EH (cell line): ENCODE data around the gene AMACR.
A peak's percentile ranks its signal among the peaks of the same experiment; 100 is the strongest.

Experiments
- DNase-seq: peaks from one replicate; pipeline ENCODE4 v3.0.0-alpha.2; 2015; ENCODE audit warnings: low read depth

The AMACR gene

GRCh38 chr5:34007621-34008600 lies at the start of gene AMACR:
AMACR (minus strand) TSS chr5:34008050; CDS start chr5:34008019, 31 bp downstream.
- peak; percentile 95 for DNase-seq

GRCh38 chr5:34057569-34057968 lies 49.7 kb upstream of the AMACR start:
- no peak for DNase-seq

GRCh38 chr5:34057118-34057517 lies 49.3 kb upstream of the AMACR start:
- DNase-seq: no peak

- no peak for DNase-seq
Measured at GRCh38 chr5:34055667-34056066, 47.8 kb upstream of the AMACR start.

GRCh38 chr5:34054400-34054729 lies 46.5 kb upstream of the AMACR start:
- no peak for DNase-seq

- DNase-seq: no peak
Measured at GRCh38 chr5:34053571-34054399, 45.9 kb upstream of the AMACR start.

GRCh38 chr5:34053133-34053532 lies 45.3 kb upstream of the AMACR start:
- DNase-seq: peak; percentile 94

- DNase-seq: no peak
Measured at GRCh38 chr5:34051374-34051980, 43.6 kb upstream of the AMACR start.

GRCh38 chr5:34047774-34048572 lies 40.1 kb upstream of the AMACR start:
- DNase-seq: no peak

- DNase-seq: no peak
Measured at GRCh38 chr5:34047143-34047542, 39.3 kb upstream of the AMACR start.

- DNase-seq: peak; percentile 82
Measured at GRCh38 chr5:34045996-34046395, 38.1 kb upstream of the AMACR start.

- DNase-seq: peak; percentile 27
Measured at GRCh38 chr5:34045023-34045422, 37.2 kb upstream of the AMACR start.

- DNase-seq: no peak
Measured at GRCh38 chr5:34043099-34043876, 35.4 kb upstream of the AMACR start, which contains the start of gene C1QTNF3. C1QTNF3 (minus strand) TSS chr5:34043213; CDS start chr5:34043125, 88 bp downstream.

- DNase-seq: no peak
Measured at GRCh38 chr5:34042321-34042720, 34.5 kb upstream of the AMACR start.

- peak; percentile 14 for DNase-seq
Measured at GRCh38 chr5:34041247-34041972, 33.6 kb upstream of the AMACR start.

- peak; percentile 20 for DNase-seq
Measured at GRCh38 chr5:34040472-34040871, 32.6 kb upstream of the AMACR start.

- DNase-seq: no peak
Measured at GRCh38 chr5:34039398-34040157, 31.7 kb upstream of the AMACR start.

GRCh38 chr5:34038838-34039237 lies 31.0 kb upstream of the AMACR start:
- DNase-seq: no peak

- peak; percentile 10 for DNase-seq
Measured at GRCh38 chr5:34038390-34038789, 30.5 kb upstream of the AMACR start.
